GM12892 (cell line): Measurements from ENCODE around the gene NAALADL2.

Source experiments
- POLR2A ChIP-seq: IDR thresholded peaks from 2 replicates; pipeline ENCODE4 v1.6.1; 2011; ENCODE audit warnings: low read depth, low read length, control low read depth
- TAF1 ChIP-seq: IDR thresholded peaks from 2 replicates; pipeline ENCODE4 v1.6.1; 2011; ENCODE audit warnings: low read depth, mild to moderate bottlenecking, control low read depth, low read length, borderline replicate concordance

GRCh38 chr3:175836617-175837016, 977.5 kb downstream of the NAALADL2 start:
- no peak for TF ChIP-seq TAF1
- no peak for TF ChIP-seq POLR2A
